ENCODE measurements around the gene PLCH2.

PLCH2 gene

GRCh38 chr1:2479618-2480017, 3.5 kb downstream of the PLCH2 start:
- DNase-seq (ENCODE audit: low read depth) = no peak

- DNase-seq (ENCODE audit: low read depth) = no peak
Measured at GRCh38 chr1:2480236-2480985, 4.3 kb downstream of the PLCH2 start.

DNA sequence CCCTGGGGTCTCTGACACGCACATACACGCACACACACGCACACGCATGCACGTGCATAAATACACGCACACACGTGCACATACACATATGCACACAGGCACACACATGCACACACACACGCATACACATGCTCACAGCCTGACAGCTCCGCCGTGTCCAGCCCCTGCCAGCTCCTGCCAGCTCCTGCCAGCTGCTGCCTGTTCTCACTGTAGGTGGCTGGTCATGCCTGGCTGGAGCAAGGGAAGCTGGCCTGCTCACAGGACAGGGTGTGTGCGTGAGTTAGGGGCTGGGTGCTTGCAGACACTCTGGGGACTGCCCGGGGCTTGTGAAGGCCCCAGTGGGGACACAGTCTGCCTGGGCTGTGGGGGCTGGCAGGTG, 4.9 kb downstream of the PLCH2 start:
- DNase-seq (ENCODE audit: low read depth) = no peak

DNA sequence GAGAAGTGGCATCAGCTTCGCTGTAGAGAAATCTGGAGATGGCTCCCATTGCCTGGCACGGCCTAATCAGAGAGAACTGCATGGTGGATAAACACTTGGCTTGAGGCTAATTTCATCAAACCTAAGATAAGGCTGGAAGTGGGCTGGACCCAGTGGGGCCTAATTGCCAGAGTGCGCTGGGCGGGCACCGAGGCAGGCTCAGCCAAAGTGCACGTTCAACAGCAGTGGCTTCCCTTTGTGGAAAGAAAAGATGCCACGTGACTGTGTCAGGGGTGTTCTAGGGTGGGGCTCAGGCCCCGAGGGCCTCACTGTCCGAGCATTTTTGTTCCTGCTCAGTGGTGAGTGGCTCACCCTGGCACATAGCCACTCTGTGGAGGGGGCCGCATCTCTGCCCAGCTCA, 5.8 kb downstream of the PLCH2 start:
- no peak for DNase-seq (ENCODE audit: low read depth)

- no peak for DNase-seq (ENCODE audit: low read depth)
Measured at GRCh38 chr1:2482588-2482987, 6.5 kb downstream of the PLCH2 start.

DNA sequence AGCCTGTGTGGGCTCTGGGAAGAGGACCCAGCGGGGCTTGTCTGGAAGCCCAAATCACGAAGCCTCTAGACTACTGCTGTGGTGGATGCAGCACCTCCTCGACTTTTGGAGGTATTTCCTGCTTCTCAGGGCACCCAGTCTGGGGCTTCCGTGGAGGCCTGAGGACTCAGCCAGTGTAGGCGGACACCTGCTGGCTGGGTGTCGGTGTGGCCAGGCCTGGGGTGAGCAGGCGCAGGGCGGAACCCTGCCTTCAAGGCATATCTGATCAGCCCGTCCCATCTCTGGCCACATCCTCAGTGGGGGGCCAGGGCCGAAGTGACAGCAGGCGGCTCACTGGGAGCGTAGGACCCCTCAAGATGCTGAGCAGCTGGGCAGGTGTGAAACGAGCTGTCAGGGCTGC, 6.9 kb downstream of the PLCH2 start:
- no peak for DNase-seq (ENCODE audit: low read depth)

GRCh38 chr1:2483970-2484369, 7.9 kb downstream of the PLCH2 start:
- DNase-seq (ENCODE audit: low read depth) = no peak

- DNase-seq (ENCODE audit: low read depth) = no peak
Measured at GRCh38 chr1:2486041-2486440, 10.0 kb downstream of the PLCH2 start.

DNA sequence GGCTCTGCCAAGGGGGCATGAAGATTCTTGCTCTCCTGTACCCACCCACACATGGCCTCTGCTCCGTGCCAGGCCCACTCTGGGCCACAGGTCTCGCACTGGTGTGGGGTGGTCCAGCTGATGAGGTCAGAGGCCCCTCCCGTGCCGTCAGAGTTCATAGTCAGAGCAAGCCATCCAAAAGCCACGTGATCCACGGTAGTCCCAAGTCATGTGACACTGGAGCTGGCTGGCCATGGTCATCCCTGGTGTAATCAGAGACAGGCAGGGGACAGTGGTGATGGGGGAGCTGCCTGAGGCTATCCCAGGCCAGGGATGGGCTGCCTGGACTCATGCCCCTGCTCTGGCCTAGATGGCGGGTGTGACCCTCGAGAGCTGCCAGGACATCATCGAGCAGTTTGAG, 10.5 kb downstream of the PLCH2 start:
- no peak for DNase-seq (ENCODE audit: low read depth)

DNA sequence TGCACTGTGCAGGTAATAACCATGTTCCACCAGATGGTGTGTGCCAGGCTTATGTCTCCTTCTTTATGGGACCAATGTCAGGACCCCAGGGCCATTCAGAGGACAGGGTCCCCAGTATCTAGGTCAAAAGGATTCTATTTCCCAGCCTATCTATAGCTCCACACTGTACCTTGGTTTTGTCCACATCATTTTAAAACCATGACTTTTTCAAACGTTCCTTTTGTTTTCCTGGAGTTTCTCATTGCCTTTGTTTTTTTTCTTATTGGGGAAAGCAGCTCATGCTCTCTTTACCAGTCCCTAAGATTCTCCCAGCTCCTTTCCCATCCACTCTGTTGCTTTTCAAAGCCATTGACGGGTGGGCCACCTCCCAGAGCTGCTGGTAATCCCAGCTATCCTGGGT, 12.6 kb downstream of the PLCH2 start:
- DNase-seq (ENCODE audit: low read depth) = no peak

DNA sequence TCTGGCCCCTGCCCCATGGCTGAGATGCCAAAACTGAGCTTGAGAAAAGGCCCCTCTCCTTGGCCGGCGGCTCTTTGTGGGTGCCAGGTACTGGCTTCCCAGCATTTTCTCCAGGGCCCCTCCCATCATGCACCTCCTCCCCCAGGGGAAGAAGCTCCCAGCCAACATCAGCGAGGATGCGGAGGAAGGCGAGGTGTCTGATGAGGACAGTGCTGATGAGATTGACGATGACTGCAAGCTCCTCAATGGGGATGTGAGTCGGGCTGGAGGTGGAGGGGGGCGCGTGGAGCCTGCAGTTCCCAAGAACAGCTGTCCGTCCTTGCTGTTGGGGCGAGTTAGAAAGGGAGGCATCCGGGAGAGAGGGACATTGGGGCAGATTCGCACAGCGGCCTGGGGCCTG, 13.5 kb downstream of the PLCH2 start:
- no peak for DNase-seq (ENCODE audit: low read depth)

GRCh38 chr1:2492091-2492490, 16.0 kb downstream of the PLCH2 start:
- DNase-seq (ENCODE audit: low read depth) = no peak

DNA sequence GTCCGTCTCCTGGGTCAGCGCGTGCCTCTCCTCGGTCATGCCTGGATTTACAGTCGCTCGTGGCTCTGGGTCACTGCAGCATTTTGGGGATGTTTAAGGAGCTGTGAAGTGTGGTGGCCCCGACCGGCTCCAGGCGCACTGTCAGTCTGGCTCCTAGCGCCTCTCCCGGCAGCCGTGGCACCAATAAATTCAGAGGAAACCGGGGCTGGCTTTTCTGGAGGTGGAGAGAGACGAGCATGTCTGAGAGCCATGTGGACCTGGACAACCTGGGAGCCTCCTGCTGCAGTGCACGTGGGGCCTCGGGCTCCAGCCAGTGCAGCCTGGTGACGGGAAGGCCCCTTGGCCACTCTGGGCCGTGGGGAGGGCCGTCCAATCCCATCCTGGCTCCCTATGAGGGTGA, 17.1 kb downstream of the PLCH2 start:
- DNase-seq (ENCODE audit: low read depth) = no peak

DNA sequence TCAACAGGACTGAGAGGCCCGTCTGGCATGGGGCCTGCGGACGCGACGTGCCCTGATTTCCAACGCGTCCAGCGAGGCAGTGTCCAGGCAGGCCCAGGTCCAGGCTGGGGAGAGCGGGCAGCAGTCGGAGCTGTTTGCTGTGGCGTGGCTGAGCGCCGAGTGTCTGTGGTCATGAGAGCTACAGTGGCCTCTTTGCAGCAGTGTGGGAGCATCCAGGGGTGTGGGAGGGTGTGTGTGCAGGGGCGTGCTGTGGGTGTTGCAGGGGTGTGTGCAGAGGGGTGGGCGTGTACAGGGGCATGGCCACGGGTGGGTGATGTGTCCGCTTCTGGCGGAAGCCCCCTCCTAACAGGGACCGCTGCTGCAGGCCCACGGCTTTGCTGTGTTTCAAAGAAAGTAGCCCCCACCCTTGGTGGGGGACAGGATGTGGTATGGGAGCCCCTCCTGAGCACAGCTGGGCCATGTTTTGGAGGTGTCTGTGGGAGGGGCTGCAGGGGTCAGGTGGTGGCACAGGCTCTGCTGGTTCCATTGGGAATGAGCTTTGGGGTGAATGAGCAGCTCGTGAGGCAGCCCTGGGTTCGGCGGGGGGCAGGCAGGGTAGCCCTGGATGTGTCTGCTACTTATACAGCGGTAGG, 17.7 kb downstream of the PLCH2 start:
- DNase-seq (ENCODE audit: low read depth) = no peak

DNA sequence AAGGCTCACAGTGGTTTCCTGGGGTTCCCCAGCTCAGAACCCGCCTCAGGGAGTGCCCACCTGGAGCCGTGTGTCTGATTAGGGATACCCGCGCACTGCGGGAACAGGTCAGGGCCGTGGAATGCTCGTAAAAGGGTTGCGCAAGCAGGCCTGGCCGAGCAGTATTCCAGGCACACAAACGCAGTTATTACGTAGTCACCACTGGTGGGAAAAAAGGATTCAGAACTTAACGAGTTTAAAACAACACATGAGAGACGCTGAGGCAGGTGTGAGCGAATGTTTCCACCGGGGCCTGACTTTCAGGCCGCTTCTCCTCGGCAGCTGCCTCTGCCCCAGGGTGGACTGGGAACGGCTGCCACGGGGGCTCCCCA, 18.2 kb downstream of the PLCH2 start:
- no peak for DNase-seq (ENCODE audit: low read depth)

- DNase-seq (ENCODE audit: low read depth) = no peak
Measured at GRCh38 chr1:2495026-2495425, 18.9 kb downstream of the PLCH2 start.

- DNase-seq (ENCODE audit: low read depth) = no peak
Measured at GRCh38 chr1:2495546-2495945, 19.5 kb downstream of the PLCH2 start.

- DNase-seq (ENCODE audit: low read depth) = no peak
Measured at GRCh38 chr1:2496087-2496622, 20.1 kb downstream of the PLCH2 start.

DNA sequence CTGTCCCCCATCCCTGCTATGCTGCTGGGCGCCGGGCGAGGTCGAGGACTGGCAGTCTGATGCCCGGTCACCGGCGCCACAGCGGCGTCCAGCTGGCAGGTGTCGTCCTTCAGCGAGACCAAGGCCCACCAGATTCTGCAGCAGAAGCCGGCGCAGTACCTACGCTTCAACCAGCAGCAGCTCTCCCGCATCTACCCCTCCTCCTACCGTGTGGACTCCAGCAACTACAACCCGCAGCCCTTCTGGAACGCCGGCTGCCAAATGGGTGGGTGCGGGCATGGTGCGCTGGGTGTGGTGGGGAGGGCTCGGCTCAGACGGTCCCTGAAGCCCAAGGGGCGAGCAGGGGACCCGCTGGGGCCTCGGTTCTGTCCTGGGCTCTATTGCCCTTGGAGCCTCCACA, 20.7 kb downstream of the PLCH2 start:
- DNase-seq (ENCODE audit: low read depth) = no peak

DNA sequence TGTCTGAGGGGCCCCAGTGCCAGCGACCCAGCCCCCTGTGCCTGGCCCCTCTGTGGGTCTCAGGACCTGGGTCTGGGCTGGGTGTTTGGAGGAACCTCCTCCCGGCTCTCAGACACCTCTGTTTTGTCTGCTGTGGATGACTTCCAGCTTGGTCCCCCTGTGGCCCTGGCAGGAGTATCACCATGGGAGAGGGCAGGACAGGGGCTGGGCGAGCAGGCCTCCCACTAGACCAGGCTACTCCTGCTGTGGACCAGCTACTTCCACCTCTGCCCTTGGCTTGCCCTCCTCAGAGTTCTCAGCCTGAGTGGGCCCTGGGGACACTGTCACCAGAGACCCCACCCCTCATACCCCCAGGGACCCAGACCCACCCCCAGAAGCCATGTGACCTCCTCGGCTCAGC, 21.8 kb downstream of the PLCH2 start:
- no peak for DNase-seq (ENCODE audit: low read depth)

GRCh38 chr1:2498648-2499047, 22.6 kb downstream of the PLCH2 start:
- DNase-seq (ENCODE audit: low read depth) = no peak

GRCh38 chr1:2499260-2499659, 23.2 kb downstream of the PLCH2 start:
- DNase-seq (ENCODE audit: low read depth) = no peak

GRCh38 chr1:2499986-2500596, 24.0 kb downstream of the PLCH2 start:
- peak; percentile 78 for DNase-seq (ENCODE audit: low read depth)
